ENCODE results near the gene H6PD.
A peak's percentile ranks its signal among the peaks of the same experiment; 100 is the strongest.

H6PD gene

DNA sequence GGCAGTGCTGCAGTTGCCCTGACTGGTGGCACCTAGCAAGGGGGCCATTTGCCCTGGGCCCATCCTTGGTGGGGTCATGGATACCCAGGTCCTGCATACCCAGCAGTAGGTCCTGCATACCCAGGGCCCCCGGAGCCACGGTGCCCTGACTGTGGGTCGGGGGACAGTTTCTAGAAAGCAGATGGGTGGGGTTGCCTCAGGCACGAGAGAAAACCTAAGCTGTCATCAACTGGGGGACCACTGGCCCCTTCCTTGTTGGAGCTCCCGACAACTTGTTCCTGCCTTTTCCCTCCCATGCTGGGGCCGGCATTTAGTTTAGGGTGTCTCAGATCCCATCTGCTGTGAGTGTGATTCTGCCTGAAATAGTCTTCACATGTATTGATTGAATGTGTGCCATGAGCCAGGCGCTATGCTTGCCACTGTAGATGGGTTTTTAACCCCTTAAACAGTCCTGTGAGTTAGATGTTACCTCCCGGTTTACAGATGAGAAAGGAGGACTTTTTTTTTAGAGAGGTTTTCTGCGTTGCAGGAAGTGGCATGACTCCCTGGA is 73.7 kb downstream of the H6PD start:
- ChIA-PET CTCF (interaction anchor here (0.5 to 1.3 kb wide), 5 partner anchors 19 to 319 kb away, joined by 3 to 4 read pairs (median 3); no protein-coding TSS in a partner anchor), POLR2A (no interaction called here)

DNA sequence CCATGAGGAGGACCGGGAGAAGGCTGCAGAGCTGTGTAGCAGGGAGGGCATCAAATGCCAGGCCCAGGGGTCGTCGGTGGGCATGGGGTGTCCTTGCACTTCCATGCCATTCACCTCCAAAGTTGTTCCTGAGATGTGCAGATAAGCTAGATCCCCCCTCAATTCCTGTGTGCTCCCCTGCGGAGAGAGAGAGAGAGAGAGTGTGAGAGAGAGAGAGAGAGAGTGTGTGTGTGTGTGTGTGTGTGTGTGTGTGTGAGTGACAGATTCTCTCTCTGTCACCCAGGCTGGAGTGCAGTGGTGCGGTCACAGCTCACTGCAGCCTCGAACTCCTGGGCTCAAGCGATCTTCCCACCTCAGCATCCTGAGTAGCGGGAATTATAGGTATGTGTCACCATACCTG is 74.5 kb downstream of the H6PD start:
- ChIA-PET CTCF (interaction anchor here (1.3 kb wide), 1 partner anchor 20 kb away, joined by 3 read pairs; no protein-coding TSS in a partner anchor), POLR2A (no interaction called here)
- Histone ChIP-seq H3K27ac (ENCODE audit: extremely low read depth, low read depth, low read length) (no peak overlapping the region), H3K4me3 (ENCODE audit: low read depth, low read length) (no peak overlapping the region), H3K36me3 (ENCODE audit: control insufficient read depth in 2 of 2, insufficient read depth in 1 of 2, low read length in 2 of 2) (no peaks in the 10 kb centered on the region), H3K4me1 (ENCODE audit: control insufficient read depth, insufficient read depth, low read length) (peaks cover 9% of the 10 kb centered on the region), H3K9me3 (ENCODE audit: control insufficient read depth, insufficient read depth, low read depth, low read length) (no peaks in the 10 kb centered on the region)
- TF ChIP-seq ZNF416 (tag by site-specific recombination; IDR thresholded peaks at IDR 0.05) (no peak), ZNF596 (tag by site-specific recombination; IDR thresholded peaks at IDR 0.05) (peak; percentile 56; the same call in 1 of the 2 replicates), KLF16 (tag by site-specific recombination; IDR thresholded peaks at IDR 0.05) (no peak), KLF8 (tag by site-specific recombination; IDR thresholded peaks at IDR 0.05) (no peak), ZNF426 (tag by site-specific recombination; IDR thresholded peaks at IDR 0.05) (no peak), GFI1B (tag by site-specific recombination; IDR thresholded peaks at IDR 0.05) (no peak), ZNF266 (tag by site-specific recombination; IDR thresholded peaks at IDR 0.05; ENCODE audit: low read depth) (no peak), ZNF768 (tag by site-specific recombination; IDR thresholded peaks at IDR 0.05) (no peak), ZNF169 (tag by site-specific recombination; IDR thresholded peaks at IDR 0.05) (no peak)
- TF ChIP-seq, protein P1, sequence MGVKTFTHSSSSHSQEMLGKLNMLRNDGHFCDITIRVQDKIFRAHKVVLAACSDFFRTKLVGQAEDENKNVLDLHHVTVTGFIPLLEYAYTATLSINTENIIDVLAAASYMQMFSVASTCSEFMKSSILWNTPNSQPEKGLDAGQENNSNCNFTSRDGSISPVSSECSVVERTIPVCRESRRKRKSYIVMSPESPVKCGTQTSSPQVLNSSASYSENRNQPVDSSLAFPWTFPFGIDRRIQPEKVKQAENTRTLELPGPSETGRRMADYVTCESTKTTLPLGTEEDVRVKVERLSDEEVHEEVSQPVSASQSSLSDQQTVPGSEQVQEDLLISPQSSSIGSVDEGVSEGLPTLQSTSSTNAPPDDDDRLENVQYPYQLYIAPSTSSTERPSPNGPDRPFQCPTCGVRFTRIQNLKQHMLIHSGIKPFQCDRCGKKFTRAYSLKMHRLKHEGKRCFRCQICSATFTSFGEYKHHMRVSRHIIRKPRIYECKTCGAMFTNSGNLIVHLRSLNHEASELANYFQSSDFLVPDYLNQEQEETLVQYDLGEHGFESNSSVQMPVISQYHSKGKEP (tag by site-specific recombination; IDR thresholded peaks at IDR 0.05) = no peak
- TF ChIP-seq, protein P2, sequence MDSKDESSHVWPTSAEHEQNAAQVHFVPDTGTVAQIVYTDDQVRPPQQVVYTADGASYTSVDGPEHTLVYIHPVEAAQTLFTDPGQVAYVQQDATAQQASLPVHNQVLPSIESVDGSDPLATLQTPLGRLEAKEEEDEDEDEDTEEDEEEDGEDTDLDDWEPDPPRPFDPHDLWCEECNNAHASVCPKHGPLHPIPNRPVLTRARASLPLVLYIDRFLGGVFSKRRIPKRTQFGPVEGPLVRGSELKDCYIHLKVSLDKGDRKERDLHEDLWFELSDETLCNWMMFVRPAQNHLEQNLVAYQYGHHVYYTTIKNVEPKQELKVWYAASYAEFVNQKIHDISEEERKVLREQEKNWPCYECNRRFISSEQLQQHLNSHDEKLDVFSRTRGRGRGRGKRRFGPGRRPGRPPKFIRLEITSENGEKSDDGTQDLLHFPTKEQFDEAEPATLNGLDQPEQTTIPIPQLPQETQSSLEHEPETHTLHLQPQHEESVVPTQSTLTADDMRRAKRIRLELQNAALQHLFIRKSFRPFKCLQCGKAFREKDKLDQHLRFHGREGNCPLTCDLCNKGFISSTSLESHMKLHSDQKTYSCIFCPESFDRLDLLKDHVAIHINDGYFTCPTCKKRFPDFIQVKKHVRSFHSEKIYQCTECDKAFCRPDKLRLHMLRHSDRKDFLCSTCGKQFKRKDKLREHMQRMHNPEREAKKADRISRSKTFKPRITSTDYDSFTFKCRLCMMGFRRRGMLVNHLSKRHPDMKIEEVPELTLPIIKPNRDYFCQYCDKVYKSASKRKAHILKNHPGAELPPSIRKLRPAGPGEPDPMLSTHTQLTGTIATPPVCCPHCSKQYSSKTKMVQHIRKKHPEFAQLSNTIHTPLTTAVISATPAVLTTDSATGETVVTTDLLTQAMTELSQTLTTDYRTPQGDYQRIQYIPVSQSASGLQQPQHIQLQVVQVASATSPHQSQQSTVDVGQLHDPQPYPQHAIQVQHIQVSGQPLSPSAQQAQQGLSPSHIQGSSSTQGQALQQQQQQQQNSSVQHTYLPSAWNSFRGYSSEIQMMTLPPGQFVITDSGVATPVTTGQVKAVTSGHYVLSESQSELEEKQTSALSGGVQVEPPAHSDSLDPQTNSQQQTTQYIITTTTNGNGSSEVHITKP (tag by site-specific recombination; IDR thresholded peaks at IDR 0.05) = 0 out of 2 replicates have a peak, but pooled peaks have one; percentile 29
- TF ChIP-seq, protein P3, sequence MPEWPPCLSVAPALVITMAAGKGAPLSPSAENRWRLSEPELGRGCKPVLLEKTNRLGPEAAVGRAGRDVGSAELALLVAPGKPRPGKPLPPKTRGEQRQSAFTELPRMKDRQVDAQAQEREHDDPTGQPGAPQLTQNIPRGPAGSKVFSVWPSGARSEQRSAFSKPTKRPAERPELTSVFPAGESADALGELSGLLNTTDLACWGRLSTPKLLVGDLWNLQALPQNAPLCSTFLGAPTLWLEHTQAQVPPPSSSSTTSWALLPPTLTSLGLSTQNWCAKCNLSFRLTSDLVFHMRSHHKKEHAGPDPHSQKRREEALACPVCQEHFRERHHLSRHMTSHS (tag by site-specific recombination; IDR thresholded peaks at IDR 0.05) = no peak
- TF ChIP-seq, protein P4, sequence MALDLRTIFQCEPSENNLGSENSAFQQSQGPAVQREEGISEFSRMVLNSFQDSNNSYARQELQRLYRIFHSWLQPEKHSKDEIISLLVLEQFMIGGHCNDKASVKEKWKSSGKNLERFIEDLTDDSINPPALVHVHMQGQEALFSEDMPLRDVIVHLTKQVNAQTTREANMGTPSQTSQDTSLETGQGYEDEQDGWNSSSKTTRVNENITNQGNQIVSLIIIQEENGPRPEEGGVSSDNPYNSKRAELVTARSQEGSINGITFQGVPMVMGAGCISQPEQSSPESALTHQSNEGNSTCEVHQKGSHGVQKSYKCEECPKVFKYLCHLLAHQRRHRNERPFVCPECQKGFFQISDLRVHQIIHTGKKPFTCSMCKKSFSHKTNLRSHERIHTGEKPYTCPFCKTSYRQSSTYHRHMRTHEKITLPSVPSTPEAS (tag by site-specific recombination; IDR thresholded peaks at IDR 0.05) = peak; percentile 75

More for the DNA sequence above, 73.7 kb downstream of the H6PD start:
- Histone ChIP-seq H3K4me1 (ENCODE audit: control insufficient read depth, insufficient read depth, low read length) (peaks cover 11% of the 10 kb centered on the region), H3K4me3 (ENCODE audit: low read depth, low read length) (no peak overlapping the region), H3K27ac (ENCODE audit: extremely low read depth, low read depth, low read length) (no peak overlapping the region), H3K36me3 (ENCODE audit: control insufficient read depth in 2 of 2, insufficient read depth in 1 of 2, low read length in 2 of 2) (no peaks in the 10 kb centered on the region), H3K9me3 (ENCODE audit: control insufficient read depth, insufficient read depth, low read depth, low read length) (no peaks in the 10 kb centered on the region)
- TF ChIP-seq ZBTB21 (tag by site-specific recombination; IDR thresholded peaks at IDR 0.05) (no peak), MYNN (tag by site-specific recombination; IDR thresholded peaks at IDR 0.05; ENCODE audit: borderline replicate concordance) (no peak), GFI1B (tag by site-specific recombination; IDR thresholded peaks at IDR 0.05) (no peak), HOXA7 (CRISPR knock-in tag; IDR thresholded peaks at IDR 0.05; ENCODE audit: borderline replicate concordance) (no peak), ZNF571 (tag by site-specific recombination; IDR thresholded peaks at IDR 0.05) (no peak)
- TF ChIP-seq, protein P5, sequence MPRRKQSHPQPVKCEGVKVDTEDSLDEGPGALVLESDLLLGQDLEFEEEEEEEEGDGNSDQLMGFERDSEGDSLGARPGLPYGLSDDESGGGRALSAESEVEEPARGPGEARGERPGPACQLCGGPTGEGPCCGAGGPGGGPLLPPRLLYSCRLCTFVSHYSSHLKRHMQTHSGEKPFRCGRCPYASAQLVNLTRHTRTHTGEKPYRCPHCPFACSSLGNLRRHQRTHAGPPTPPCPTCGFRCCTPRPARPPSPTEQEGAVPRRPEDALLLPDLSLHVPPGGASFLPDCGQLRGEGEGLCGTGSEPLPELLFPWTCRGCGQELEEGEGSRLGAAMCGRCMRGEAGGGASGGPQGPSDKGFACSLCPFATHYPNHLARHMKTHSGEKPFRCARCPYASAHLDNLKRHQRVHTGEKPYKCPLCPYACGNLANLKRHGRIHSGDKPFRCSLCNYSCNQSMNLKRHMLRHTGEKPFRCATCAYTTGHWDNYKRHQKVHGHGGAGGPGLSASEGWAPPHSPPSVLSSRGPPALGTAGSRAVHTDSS (tag by site-specific recombination; IDR thresholded peaks at IDR 0.05) = no peak
- TF ChIP-seq, protein P6, sequence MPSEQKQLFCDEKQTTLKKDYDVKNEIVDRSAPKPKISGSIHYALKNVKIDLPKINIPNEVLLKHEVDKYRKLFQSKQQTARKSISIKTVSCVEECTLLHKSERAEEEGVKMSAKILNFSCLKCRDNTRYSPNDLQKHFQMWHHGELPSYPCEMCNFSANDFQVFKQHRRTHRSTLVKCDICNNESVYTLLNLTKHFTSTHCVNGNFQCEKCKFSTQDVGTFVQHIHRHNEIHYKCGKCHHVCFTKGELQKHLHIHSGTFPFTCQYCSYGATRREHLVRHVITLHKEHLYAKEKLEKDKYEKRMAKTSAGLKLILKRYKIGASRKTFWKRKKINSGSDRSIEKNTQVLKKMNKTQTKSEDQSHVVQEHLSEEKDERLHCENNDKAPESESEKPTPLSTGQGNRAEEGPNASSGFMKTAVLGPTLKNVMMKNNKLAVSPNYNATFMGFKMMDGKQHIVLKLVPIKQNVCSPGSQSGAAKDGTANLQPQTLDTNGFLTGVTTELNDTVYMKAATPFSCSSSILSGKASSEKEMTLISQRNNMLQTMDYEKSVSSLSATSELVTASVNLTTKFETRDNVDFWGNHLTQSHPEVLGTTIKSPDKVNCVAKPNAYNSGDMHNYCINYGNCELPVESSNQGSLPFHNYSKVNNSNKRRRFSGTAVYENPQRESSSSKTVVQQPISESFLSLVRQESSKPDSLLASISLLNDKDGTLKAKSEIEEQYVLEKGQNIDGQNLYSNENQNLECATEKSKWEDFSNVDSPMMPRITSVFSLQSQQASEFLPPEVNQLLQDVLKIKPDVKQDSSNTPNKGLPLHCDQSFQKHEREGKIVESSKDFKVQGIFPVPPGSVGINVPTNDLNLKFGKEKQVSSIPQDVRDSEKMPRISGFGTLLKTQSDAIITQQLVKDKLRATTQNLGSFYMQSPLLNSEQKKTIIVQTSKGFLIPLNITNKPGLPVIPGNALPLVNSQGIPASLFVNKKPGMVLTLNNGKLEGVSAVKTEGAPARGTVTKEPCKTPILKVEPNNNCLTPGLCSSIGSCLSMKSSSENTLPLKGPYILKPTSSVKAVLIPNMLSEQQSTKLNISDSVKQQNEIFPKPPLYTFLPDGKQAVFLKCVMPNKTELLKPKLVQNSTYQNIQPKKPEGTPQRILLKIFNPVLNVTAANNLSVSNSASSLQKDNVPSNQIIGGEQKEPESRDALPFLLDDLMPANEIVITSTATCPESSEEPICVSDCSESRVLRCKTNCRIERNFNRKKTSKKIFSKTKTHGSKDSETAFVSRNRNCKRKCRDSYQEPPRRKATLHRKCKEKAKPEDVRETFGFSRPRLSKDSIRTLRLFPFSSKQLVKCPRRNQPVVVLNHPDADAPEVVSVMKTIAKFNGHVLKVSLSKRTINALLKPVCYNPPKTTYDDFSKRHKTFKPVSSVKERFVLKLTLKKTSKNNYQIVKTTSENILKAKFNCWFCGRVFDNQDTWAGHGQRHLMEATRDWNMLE (tag by site-specific recombination; conservative IDR thresholded peaks at IDR 0.05; ENCODE audit: low read depth) = no peak
